Stimulated activated CD8-positive, alpha-beta memory T cell treated with anti-CD3 and anti-CD28 coated beads, Interleukin-12 subunit alpha, Interleukin-12 subunit beta, amount 100 ng/mL, for 24 hours (primary cell): Measurements from ENCODE around the gene FFAR1.
"Not testable (repeated sequence)": the region's sequence is repeated elsewhere in the genome, so short reads cannot be mapped to it uniquely, and the experiment has no call there.

ENCODE experiments used
- DNase-seq: peaks from one replicate; pipeline ENCODE4 v3.0.0-alpha.2; 2020; ENCODE audit errors: extremely low read depth

The FFAR1 gene

DNA sequence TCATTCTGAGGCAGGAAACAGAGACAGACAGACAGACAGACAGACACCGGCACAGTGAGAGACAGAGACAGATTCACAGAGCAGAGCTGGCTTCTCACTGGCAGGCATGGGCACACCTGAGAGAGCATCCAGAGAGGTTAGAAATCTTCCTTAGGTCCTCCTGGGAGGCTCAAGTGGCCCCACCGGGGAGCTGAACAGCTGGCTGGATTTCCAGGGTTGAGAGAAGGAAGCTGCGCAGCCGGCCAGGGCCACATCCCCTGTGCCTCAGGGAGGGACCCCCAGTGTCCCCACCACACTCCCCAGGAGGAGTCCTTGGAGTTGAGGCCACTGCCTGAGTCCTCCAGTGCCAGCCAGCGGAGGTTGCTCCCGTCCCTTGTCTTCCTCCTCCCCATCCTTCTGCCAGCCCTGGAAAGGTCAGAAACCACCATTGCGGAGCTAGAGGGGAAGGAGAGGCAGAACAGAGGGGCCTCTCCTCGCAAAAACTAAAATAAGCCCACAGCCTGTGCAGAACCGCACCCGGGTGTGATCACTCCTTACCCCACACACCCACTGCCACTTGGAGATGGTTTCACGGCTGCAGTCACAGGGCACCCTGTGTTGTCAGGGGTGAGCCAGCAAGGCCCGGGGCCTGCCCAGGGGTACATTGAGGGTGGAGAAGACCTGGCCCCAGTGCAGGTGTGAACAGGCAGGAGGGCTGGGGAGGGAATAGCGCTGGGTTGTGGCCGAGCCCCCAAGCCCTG, 14.7 kb downstream of the FFAR1 start:
- DNase-seq: no peak

DNA sequence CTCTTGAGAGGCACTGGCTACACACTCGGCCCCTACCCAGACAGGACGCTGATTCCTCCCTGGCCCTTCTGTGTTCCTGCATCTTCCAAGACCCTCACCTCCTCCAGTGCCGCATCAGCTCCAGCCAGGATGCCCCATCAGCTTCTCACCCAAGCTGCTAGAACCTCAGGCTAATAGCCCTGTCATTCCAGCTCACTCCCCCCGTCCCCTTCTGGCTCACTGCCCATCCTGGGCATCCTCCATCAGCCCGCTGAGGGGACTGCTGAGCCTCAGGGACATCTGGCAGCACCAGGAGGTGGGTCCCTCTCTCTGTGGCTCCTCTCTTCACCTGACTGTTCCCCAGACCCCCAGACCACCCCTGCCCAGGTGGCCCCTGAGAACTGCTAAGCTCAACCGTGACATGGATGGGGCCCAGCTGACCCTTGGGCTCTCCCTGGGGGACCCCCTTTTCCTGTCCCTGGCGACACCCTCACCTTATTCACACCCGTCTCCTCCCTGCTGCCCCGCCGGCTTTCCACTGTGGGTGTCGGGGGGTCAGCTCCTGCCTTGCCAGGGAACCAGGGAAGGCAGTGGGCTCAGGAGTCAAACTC, 15.4 kb downstream of the FFAR1 start:
- DNase-seq: no peak

DNA sequence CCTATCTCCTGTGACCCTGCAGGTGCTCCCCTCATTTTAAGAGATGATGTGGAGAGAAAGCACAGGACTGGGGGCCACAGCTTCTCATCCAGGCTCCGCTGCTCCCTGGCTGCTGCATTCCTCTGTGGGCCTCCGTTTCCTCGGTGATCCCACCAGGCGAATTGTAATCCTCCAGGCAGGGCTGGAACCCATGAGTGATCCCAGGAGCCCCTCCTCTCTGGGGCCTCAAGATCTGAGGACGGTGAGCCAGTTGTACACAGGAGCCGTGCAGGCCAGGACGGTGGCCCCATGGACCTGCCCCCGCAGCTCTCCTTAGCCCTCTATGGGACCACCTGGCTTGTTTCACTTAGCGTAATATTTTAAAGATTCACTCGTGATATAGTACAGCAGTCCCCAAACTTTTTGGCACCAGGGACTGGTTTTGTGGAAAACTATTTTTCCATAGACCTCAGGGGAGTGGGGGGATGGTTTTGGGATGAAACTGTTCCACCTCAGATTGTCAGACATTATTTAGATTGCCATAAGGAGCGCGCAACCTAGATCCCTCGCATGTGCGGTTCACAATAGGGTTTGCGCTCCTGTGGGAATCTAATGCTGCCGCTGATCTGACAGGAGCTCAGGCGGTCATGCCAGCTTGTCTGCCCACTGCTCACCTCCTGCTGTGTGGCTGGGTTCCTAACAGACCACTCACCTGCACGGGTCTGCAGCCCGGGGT, 16.2 kb downstream of the FFAR1 start:
- DNase-seq: no peak

DNA sequence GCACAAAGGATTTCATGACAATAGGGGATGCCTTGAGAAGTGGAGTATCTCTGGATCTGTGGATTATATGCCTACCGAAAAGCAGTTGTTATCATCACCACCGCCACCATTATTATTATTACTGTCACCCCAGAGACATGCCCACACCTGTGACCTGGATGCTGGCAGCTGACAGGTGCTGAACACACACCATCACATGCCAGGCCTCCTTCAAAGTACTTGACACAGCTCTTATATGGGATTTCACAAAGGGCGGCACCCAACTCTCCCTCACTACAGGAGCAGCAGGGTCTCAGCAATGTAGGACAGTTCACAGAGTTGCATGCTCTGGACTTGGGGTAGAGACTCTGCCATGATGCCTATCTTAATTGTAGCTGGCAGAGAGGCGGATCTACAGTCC, 17.6 kb downstream of the FFAR1 start:
- DNase-seq: no peak

DNA sequence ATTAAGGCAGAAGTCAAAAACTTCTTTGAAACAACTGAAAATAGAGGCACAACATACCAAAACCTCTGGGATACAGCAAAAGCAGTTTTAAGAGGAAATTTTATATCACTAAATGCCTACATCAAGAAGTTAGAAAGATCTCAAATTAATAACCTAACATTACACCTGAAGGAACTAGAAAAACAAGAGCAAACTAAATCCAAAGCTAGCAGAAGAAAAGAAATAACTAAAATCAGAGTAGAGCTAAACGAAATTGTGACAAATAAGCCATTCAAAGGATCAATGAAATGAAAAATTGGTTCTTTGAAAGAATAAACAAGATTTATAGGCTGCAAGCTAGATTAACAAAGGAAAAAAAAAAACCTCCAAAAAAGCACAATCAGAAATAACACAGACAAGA, 20.7 kb downstream of the FFAR1 start:
- DNase-seq: no peak

DNA sequence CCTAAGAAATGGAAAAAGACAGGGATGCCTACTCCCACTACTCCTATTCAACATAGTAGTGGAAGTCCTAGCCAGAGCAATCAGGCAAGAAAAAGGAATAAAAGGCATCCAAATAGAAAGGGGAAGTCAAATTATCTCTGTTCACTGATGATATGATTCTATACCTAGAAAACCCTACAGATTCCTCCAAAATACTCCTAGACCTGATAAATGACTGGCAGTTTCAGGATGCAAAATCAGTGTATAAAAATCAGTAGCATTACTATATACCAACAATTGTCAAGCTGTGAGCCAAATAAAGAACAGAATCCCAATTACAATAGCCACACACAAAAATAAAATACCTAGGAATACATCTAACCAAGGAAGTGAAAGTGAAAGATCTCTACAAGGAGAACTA, 21.8 kb downstream of the FFAR1 start:
- no peak for DNase-seq

DNA sequence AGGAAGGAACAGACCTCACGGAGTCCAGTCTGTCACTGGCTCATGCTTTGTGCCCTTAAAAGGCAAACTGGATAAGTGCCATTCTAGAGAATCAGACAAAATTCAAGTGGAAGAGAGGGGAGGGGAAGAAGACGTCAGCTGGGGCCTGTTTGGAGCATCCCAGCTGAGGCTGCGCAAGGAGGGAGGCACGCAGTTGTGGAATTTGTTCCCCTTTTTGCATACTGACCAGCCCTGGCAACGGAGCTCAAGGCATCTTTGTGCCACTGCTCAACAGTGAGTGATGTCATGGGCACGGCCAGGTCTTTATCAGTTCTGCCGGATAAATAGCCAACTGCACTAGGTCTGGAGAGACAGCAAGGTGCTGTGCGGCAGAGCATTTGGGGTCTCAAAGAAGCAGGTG, 23.0 kb downstream of the FFAR1 start, which contains the start of gene GPR42:
Gene GPR42 (plus strand): TSS at position 347 of the 400 bp plus-strand sequence. CDS start 292 bp downstream, outside the sequence.
- DNase-seq: no peak

DNA sequence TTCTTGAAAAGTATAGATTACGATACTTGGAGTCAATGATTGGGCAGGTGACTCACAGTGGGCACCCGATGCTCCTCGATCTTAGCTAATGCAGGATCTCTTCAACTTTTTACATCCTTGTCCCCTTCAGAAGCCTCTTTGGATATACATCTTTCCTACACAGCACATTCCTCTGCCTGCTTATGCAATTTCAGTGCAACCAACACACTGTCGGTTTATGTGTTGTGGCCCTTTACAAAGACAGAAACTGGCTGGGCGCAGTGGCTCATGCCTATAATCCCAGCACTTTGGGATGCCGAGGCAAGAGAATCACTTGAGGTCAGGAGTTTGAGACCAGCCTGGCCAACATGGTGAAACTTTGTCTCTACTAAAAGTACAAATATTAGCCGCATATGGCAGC, 25.8 kb downstream of the FFAR1 start:
- DNase-seq: no peak

DNA sequence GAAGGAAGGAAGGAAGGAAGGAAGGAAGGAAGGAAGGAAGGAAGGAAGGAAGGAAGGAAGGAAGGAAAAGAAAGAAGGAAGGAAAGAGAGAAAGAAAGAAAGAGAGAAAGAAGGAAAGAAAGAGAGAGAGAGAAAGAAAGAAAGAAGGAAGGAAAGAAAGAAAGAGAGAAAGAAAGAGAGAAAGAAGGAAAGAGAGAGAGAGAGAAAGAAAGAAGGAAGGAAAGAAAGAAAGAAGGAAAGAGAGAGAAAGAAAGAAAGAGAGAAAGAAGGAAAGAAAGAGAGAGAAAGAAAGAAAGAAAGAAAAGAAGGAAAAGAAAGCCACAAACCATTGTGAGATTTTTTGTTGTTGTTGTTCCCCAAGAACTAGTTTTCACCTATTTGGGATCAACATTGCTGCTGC, 26.3 kb downstream of the FFAR1 start:
- not testable (repeated sequence) for DNase-seq

DNA sequence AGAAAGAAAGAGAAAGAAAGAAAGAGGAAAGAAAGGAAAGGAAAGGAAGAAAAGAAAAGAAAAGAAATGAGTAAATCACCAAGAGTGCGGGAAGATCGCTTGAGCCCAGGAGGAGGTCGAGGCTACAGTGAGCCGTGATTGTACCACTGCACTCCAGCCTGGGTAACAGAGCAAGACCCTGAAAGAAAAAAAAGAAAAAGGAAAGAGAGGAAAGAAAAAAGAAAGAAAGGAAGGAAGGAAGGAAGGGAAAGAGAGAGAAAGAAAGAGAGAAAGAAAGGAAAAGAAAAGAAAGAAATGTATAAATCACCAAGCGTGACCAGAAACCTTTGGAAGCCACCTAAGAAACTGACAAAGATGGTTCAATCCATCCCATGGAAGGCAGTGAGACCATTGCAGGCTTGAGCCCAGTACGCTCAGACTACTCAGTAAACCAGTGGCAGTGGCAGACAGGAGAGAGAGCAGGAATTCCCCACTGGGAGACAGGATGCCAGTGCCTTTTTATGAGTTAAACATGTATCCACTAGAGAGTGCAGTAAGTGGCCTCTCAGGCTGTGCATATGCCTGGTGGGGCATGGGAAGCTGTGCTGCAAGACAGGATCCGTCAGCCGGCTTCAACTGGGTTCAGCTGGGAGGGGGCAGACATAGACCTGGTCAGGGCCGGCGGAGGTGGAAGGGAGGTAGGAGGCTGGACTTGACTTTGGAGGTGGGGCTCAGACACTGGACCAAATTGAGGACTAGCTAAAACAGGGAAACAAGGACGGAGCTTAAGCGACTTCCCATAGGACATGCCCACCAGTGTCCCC, 28.0 kb downstream of the FFAR1 start:
- no peak for DNase-seq

DNA sequence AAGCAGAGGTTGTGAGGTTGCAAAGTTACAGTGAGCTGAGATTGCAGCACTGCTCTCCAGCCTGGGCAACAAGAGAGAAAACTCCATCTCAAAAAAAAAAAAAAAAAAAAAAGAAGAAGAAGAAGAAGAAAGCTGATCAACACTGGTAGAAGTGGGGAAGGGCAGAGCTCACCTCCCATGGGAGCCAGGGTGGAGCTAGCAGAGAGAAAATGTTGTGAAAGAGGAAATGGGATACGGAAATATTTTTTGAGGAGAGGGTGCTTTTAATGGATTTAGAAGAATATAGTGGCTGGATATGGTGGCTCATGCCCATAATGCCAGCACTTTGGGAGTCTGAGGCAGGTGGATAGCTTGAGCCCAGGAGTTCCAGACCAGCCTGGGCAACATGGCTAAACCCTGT, 30.0 kb downstream of the FFAR1 start:
- no peak for DNase-seq

DNA sequence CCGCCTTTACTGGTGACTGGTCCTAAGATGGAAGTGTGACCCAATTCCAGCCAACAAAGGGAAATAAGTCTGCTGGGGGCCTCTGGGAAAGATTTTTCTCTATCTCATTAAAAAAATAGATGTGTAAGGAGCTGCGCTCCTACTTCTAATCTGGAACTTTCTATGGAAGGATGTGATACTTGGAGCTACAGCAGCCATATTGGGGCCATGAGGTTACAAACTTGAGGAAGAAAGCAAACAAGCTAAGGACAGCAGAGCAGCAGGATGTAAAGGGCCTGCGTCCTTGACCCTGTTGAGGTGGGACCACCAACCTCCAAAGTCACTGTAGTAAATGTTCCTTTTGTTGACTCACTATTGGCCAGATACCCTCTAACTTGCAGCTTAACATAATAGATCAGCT, 30.7 kb downstream of the FFAR1 start:
- no peak for DNase-seq

DNA sequence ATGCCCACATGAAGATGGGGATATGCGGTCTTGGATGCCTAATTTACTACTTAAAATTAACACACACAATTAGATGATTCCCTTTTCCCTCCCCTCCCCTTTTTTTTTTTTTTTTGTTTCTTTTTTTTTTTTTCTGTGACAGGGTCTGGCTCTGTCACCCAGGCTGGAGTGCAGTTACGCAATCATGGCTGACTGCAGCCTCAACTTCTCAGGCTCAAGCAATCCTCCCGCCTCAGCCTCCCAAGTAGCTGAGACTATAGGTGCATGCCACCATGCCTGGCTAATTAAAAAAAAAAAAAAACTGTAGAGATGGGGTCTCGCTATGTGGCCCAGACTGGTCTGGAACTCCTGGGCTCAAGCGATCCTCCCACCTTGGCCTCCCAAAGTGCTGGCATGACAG, 31.8 kb downstream of the FFAR1 start:
- not testable (repeated sequence) for DNase-seq

DNA sequence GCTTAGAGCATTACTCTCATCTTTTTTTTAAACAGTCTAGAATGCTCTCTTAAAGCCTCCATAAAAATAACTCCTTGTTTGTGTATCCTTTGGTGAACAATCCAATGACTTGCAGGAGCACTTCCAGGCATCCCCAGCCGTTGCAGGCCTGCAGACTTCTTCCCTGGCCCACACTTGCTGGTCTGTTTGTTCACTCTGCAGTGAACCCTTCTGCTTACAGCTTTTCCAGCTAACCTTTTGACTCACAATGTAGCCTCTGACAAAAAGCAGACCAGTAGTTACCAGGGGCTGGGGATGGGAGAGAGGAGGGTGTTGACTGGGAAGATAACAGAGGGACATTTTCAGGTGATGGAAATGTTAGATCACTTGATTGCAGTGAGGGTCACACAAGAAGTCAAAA, 32.3 kb downstream of the FFAR1 start:
- no peak for DNase-seq

DNA sequence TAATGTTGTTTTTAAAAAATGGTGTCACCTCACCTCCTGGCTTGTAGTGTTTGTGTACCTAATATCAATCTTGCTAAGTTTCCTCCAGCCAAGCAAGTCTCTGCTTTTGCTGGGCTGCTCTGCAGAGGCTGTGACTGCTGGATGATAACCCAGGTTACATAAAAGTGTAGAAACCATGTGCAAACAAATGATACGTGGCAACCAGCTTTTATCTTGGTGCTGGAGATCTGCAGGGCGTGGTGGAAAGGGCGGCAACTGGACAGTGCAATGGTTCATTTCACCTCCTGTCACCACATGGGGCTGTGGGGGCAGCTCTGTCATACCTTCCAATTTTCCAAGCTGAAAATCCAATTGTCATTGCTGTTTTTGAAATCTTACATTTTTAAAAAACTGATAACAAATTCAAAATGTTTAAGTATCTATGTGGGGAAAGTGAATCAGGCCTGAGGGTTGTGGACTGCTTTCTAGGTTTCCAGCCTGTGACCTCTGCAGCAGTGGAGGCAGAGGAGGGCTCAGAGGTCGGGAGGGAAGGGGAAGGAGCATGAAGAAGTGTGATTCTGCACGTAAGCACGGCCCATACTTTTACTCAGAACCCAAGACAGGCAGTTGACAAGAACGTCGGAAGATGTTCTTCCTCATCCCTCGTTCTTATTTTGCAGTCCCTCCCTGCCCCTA, 32.9 kb downstream of the FFAR1 start:
- DNase-seq: no peak

DNA sequence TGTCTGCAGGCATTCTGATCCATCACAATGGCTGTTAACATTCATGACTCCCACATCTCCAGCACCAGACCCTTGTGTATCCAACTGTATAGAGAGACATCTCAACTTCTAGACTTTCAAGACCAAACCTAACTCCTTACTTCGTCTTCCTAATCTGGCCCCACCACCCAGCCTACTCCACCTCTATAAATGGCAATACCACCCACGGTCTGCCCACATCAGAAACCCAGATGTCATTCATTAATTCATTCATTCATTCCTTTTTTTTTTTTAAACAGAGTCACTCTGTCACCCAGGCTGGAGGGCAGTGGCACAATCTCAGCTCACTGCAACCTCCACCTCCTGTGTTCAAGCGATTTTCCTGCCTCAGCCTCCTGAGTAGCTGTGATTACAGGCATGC, 33.6 kb downstream of the FFAR1 start:
- DNase-seq: no peak

DNA sequence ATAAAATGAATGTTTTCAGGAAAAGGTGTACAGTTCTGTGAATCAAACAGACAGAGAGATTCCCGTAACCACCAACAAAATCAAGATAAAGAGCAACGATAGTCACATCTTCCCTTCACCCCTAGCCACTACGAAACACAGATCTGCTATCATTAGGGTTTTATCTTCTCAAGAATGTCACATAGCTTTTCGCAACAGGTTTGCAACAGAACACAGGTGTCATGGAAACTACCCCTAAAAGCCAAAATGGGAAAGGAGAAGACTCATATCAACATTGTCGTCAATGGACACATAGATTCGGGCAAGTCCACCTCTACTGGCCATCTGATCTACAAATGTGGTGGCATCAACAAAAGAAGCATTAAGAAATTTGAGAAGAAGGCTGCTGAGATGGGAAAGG, 34.2 kb downstream of the FFAR1 start:
- DNase-seq: no peak

DNA sequence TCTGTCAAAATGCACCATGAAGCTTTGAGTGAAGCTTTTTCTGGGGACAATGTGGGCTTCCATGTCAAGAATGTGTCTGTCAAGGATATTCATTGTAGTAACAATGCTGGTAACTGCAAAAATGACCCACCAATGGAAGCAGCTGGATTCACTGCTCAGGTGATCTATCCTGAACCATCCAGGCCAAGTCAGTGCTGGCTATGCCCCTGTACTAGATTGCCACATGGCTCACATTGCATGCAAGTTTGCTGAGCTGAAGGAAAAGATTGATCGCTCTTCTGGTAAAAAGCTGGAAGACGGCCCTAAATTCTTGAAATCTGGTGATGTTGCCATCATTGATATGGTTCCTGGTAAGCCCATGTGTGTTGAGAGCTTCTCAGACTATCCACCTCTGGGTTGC, 35.8 kb downstream of the FFAR1 start:
- no peak for DNase-seq

DNA sequence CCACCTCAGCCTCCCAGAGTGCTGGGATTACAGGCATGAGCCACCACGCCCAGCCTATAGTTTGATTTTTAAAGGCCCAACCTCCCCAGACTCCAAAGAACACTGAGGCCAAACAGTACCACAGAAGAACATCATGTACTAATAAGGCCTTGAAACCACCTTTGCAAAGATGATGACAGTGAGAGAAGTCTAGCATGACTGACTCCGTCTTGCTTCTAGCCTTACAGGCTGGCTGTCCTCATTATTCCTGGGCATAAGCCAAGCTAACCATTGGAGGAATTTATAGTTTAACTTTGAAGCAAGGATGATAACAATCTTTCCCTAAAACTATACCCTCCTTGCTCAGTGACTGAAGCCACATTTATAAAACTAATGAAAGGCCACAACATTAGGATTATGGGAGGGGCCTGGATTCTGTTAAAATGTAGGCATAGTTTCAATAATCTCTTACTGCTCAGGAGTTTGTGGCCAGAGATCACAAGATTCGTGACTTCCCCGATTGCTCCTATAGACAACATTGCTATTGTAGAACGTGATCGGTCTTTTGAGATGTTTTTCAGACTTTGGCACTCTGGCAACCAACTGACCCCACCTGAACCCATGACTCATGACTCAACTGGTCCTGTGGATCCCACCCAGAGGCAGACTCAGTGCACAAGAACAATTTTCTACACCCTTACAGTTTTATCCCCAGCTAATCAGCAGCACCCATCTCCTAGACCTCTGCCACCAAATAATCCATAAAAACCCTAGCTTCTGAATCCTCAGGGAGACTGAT, 40.8 kb downstream of the FFAR1 start:
- DNase-seq: no peak

DNA sequence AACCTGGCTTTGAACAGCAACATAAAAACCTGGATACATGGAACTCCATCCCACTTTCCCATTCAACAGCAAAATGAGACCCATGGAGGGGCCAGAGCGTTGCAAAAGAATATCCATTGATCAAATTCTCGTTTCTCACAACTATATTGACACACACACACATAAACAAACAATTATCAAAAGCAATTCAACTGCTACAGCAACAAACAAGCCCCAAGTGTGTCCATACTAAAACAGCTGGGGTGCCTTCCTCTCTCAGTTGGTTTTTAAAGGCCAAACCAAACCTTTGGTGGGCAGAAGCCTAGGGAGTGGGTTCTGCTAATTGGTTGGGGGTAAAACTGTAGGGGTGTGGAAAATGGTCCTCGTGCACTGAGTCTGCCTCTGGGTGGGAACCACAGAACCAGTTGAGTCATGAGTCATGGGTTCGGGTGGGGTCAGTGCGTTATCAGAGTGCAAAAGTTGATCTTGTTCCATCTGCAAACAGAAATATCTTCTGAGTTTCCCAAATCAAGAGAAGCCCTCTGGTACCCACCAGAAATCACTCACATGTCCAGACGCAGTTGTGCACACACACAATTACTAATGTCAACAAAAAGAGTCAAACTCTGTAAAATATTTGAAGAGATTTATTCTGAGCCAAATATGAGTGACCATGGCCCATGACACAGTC, 41.6 kb downstream of the FFAR1 start:
- no peak for DNase-seq
